K562 (cell line): ENCODE results near the gene VIPR2. TPM values are rescaled to one million over a fixed set of nuclear protein-coding genes. Genes with fewer than 3 reads are reported as not detected.

ENCODE experiments used
- ATAC-seq: fragments of 200-7000 bp; cut with Tn5 transposase; 3 replicates; pipeline ENCODE4 v1.9.1; 2020; ENCODE audit warnings: moderate library complexity
- BruUV-seq: library from RNA; stranded (reverse); fragments of 400-500 nt; replicated peaks from 2 replicates; lab custom pipeline; 2021; lab: Mats Ljungman, UMichigan
- CTCF ChIA-PET: fragments of 300-600 bp; formaldehyde crosslinking; extraction: SDS; loops from one replicate; lab custom pipeline; 2021; ENCODE audit warnings: low intra/inter-chr PET ratio; lab: Yijun Ruan, JAX
- POLR2A ChIA-PET: fragments of 300-600, 350-650 bp; sonication (Branson Sonifier 250); formaldehyde crosslinking; extraction: SDS; loops from one replicate; lab custom pipeline; 2021; ENCODE audit warnings: antibody characterized with exemption, inconsistent platforms; lab: Yijun Ruan, JAX
- DNase-seq, 4 experiments: peaks; one replicate each; pipeline versions ENCODE4 v3.0.0 to v3.0.0-alpha.2; 2011 to 2018; ENCODE audit warnings: low spot score in 3 of 4, mixed read lengths in 3 of 4; ENCODE audit errors: extremely low read depth in 1 of 4
- FAIRE-seq: peaks from 2 replicates; lab custom pipeline; 2011; peaks lifted over from hg19 to GRCh38; lab: Jason Lieb, UNC
- H2AFZ ChIP-seq: 2 replicates; pipeline ENCODE4 v1.6.0; 2011; ENCODE audit warnings: low read depth, low read length, control low read depth, inconsistent platforms
- H3K27ac ChIP-seq: fragments of 200-600 bp; 3 replicates; pipeline ENCODE4 v1.8.0; 2011; ENCODE audit warnings: low read depth, mild to moderate bottlenecking, control low read depth, inconsistent platforms, low read length, moderate library complexity, mixed read lengths; ENCODE audit errors: extremely low read depth
- H3K27me3 ChIP-seq, 2 experiments: fragments of 300-600 bp in 1 of 2; 2 replicates in 1 of 2; 3 replicates in 1 of 2; pipeline versions ENCODE4 v1.6.0 to v1.8.0; 2011; ENCODE audit warnings: inconsistent platforms in 2 of 2, low read length in 2 of 2, mild to moderate bottlenecking in 1 of 2, mixed read lengths in 1 of 2, moderate library complexity in 1 of 2; ENCODE audit not compliant: control insufficient read depth in 2 of 2, insufficient read depth in 2 of 2
- H3K36me3 ChIP-seq: fragments of 300-600 bp; 3 replicates; pipeline ENCODE4 v1.8.0; 2011; ENCODE audit warnings: mild to moderate bottlenecking, low read length, inconsistent platforms; ENCODE audit not compliant: control insufficient read depth, insufficient read depth
- H3K4me1 ChIP-seq, 2 experiments: fragments of 200-600 bp in 1 of 2; replicated peaks in 1 of 2; 2 replicates in 1 of 2; 3 replicates in 1 of 2; pipeline versions ENCODE4 v1.5.1 to v1.8.0; 2011; ENCODE audit warnings: inconsistent platforms in 2 of 2, low read length in 2 of 2, mild to moderate bottlenecking in 1 of 2, mixed read lengths in 1 of 2, moderate library complexity in 1 of 2; ENCODE audit not compliant: control insufficient read depth in 2 of 2, insufficient read depth in 2 of 2
- H3K4me2 ChIP-seq: 2 replicates; pipeline ENCODE4 v1.6.1; 2011; ENCODE audit warnings: low read length, control low read depth, inconsistent platforms, mixed read lengths; ENCODE audit not compliant: insufficient read depth
- H3K4me3 ChIP-seq: fragments of 200-600 bp; sonication (generic), shearing (Covaris generic); 2 replicates; pipeline ENCODE4 v1.5.1; 2016; ENCODE audit warnings: control low read depth, inconsistent platforms
- H3K79me2 ChIP-seq: fragments of 200-600 bp; 3 replicates; pipeline ENCODE4 v1.8.0; 2011; ENCODE audit warnings: low read length, inconsistent platforms; ENCODE audit not compliant: control insufficient read depth, insufficient read depth
- H3K9ac ChIP-seq, 2 experiments: 2 replicates each; pipeline versions ENCODE4 v1.6.0 to v1.6.1; 2011; ENCODE audit warnings: low read depth in 2 of 2, low read length in 2 of 2, control low read depth in 1 of 2, inconsistent platforms in 1 of 2, mild to moderate bottlenecking in 1 of 2, mixed read lengths in 1 of 2; ENCODE audit not compliant: insufficient read depth in 1 of 2
- H3K9me1 ChIP-seq: one replicate; pipeline ENCODE4 v1.6.0; 2011; ENCODE audit warnings: inconsistent platforms, mild to moderate bottlenecking, low read length, moderate library complexity; ENCODE audit not compliant: control insufficient read depth, insufficient read depth
- H3K9me3 ChIP-seq: replicated peaks from 2 replicates; pipeline ENCODE4 v1.5.1; 2011; ENCODE audit warnings: low read depth, low read length, inconsistent platforms; ENCODE audit not compliant: control insufficient read depth, insufficient read depth
- H4K20me1 ChIP-seq: replicated peaks from 2 replicates; pipeline ENCODE4 v1.6.1; 2011; ENCODE audit warnings: low read length, inconsistent platforms, mixed read lengths; ENCODE audit not compliant: control insufficient read depth, insufficient read depth
- E2F1 ChIP-seq: sonication (generic); formaldehyde crosslinking; IDR thresholded peaks from 2 replicates; pipeline ENCODE4 v1.8.1; 2023; ENCODE audit warnings: mild to moderate bottlenecking, missing genetic modification reagents, moderate library complexity
- KDM1A ChIP-seq, 2 experiments: fragments of 450-650 bp; IDR thresholded peaks; 2 replicates each; pipeline ENCODE4 v1.6.1; 2016; ENCODE audit warnings: mild to moderate bottlenecking in 2 of 2
- TARDBP ChIP-seq: fragments of 450-650 bp; IDR thresholded peaks from 2 replicates; pipeline ENCODE4 v1.6.1; 2016
- WHSC1 ChIP-seq: IDR thresholded peaks from one replicate; pipeline ENCODE4 v1.6.1; 2012; ENCODE audit warnings: low read length, control low read depth, inconsistent platforms
- WGBS: fragments of 100-300 bp; shearing (Covaris generic); methylation state at CpG from one replicate; pipeline ENCODE4 v1.1.6; 2016; ENCODE audit warnings: low coverage, mixed read lengths; ENCODE audit not compliant: insufficient coverage; ENCODE audit errors: missing lambda C conversion rate; 5-methylcytosine and 5-hydroxymethylcytosine counted together
- in situ Hi-C: fragments of 300-500 bp; cut with MboI; formaldehyde crosslinking; loops from 4 replicates; pipeline ENCODE4 v1.15.0; 2018; ENCODE audit warnings: inconsistent platforms, mixed read lengths
- intact Hi-C: fragments of 100-400 bp; cut with micrococcal nuclease; formaldehyde crosslinking; loops from 2 replicates; pipeline ENCODE4 v1.14.2; 2022
- polyA plus RNA-seq, 8 experiments: library from polyadenylated mRNA; depleted of rRNA in 4 of 8; stranded (reverse) in 5 of 8; unstranded in 3 of 8; fragments of >200 nt; fragmentation: Nextera tagmentation in 2 of 8; fragmentation: Illumina TruSeq in 1 of 8; extraction: Ambion mirVana in 2 of 8; extraction: Trizol in 1 of 8; gene quantifications; 2 replicates each; pipeline versions ENCODE4 v1.2.1 to v1.2.3, GENCODE V29; 2011 to 2014; ENCODE audit warnings: inconsistent platforms in 1 of 8, missing spikeins in 1 of 8
- total RNA-seq, 7 experiments: library from RNA; depleted of rRNA in 6 of 7; stranded (reverse); fragments of >200 nt in 6 of 7; fragmentation: Illumina TruSeq in 2 of 7; extraction: Trizol in 2 of 7; gene quantifications; 2 replicates each; pipeline versions ENCODE4 v1.2.1 to v1.2.3, GENCODE V29; 2011 to 2021; ENCODE audit warnings: low replicate concordance in 1 of 7

Gene VIPR2
- total and polyA plus RNA-seq, 9 of the 15 experiments (the other 6 are each of a cell fraction or from before 2014, with no cell fraction given): 0.04 TPM; not detected in 8

DNA sequence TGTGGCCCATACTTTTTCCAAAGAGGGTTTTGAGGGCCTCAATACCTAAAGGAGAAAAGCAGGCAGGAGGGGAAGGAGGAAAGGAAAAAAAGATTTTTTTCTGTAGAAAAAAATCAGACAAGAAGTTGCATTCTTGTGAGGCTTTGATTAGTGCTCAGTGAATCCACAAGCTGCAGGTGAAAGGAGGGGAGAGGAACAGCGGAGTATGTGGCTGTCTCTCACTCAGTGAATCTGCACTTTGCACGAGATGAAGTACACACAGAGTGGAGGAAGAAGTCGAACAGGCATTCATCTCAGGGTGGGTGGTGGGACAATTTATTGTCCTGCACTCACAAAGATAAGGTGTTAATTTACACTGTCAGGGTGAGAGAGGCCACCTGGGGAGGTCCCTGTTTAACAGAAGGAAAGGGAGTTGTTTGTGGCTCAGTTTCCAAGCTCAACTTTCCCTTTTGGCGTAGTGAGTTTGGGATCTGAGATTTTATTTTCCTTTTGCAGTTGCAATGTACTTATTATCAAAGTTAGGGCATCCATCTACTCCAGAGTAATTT is 49.0 kb upstream of the VIPR2 start:
- Histone ChIP-seq H3K79me2 (no peaks in the 10 kb centered on the region), H3K9ac (no peak overlapping the region), H2AFZ (peak overlapping the region; percentile 23; the same call in 1 of the 2 replicates), H3K9me1 (peaks cover 2% of the 10 kb centered on the region), H3K9me3 (no peaks in the 10 kb centered on the region)
- BruUV-seq: no TSS peak
- intact Hi-C loops (no loop called here), in situ Hi-C loops (no loop called here)
- ATAC-seq (no peak), DNase-seq (no peak)
- WGBS: 18% methylated on average over 4 of the region's 4 CpGs
- TF ChIP-seq KDM1A (IDR thresholded peaks at IDR 0.05): 0 out of 4 replicates have a peak, but pooled peaks of 1 of the 2 experiments have one; percentile 6
- no peak for TF ChIP-seq WHSC1
- TF ChIP-seq E2F1 (CRISPR knock-in tag): no peak
- no peak for TF ChIP-seq TARDBP
- TF ChIP-seq, all 486 proteins: peak for 1
- H4K20me1 ChIP-seq: no peaks in the 10 kb centered on the region
- H3K27ac ChIP-seq: no peak overlapping the region
- no peaks in the 10 kb centered on the region for H3K36me3 ChIP-seq
- CTCF ChIA-PET: no interaction called here
- no peak for FAIRE-seq
- no peak overlapping the region for H3K4me3 ChIP-seq
- peaks cover 0 to 7% of the 10 kb centered on the region in 2 experiments; a peak in 1 of 5 replicates for H3K27me3 ChIP-seq
- POLR2A ChIA-PET: interaction anchor here (0.5 to 1.3 kb wide), 2 partner anchors 32 to 154 kb away, joined by 3 to 4 read pairs; no protein-coding TSS in a partner anchor
- H3K4me1 ChIP-seq: peaks cover 25 to 27% of the 10 kb centered on the region in 2 experiments
- no peak overlapping the region for H3K4me2 ChIP-seq
